GM19455 (cell line): ENCODE measurements around the gene TMEM45B.
"Not testable (repeated sequence)": the region's sequence is repeated elsewhere in the genome, so short reads cannot be mapped to it uniquely, and the experiment has no call there.

Experiments
- ATAC-seq: cut with Tn5 transposase; IDR thresholded peaks from one replicate; pipeline ENCODE4 v1.9.1; 2021; ENCODE audit not compliant: unreplicated experiment

The TMEM45B gene

GRCh38 chr11:129815596-129816461 is at the start of gene TMEM45B:
Gene TMEM45B, plus strand, starts transcription at chr11:129815848. Its CDS starts 36,635 bp downstream, at chr11:129852483.
- no peak for ATAC-seq

DNA sequence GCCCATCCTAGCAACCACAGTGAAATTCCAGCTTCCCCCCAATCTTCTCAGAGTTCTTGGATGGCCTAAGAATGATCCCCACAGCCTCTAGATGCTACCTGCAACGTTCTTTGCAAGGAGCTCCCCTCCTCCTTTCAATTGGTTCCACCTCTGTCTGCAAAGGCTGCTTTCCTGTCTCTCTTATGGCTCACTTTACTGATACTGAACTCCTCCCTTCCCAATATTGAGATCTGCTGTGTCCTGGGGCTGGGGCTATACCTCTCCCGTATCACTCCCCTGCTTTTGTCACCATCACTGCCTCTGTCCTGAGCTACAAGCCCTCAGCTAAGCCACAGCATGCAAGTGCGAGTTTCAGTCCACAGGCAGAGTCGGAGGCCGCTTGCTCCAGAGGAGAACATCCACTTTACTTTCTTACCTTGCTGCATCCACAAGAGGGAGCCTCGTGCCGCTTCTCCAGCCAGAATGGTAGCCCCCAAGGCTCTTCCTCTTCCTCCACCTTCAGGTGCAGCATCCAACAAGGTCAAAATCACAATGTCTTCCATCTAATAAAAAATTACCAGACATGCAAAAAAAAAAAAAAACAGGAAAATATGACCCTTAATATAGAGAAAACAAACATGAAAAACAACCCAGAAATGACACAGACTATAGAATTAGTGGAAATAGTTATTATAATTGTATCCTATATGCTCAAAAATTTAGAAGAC is 48.6 kb upstream of the TMEM45B start:
- ATAC-seq, result no peak

GRCh38 chr11:129767827-129768226 is 47.8 kb upstream of the TMEM45B start:
- no peak for ATAC-seq

DNA sequence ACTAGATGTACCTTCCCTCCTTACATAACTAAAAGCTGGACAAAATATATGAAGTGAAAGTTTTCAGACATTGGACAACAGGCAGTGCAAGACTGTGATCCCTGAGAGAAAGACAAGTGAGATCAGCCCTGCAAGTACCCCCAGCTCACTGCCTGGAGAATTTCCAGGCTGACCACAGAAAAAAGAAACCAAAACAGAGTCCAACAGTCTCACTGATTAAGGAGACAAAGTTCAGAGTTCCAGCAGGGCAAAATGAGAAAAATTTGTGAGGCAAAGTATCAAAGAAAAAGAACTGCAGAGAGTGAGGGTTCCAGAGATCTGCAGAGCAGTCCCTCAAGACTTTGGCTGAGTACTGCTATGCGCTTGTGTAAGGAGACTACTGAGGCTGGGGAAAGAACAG is 47.3 kb upstream of the TMEM45B start:
- ATAC-seq, result no peak

GRCh38 chr11:129769059-129769458 is 46.6 kb upstream of the TMEM45B start:
- ATAC-seq, result no peak

- no peak for ATAC-seq
Observed at GRCh38 chr11:129770993-129771392, 44.7 kb upstream of the TMEM45B start.

GRCh38 chr11:129771456-129771855 is 44.2 kb upstream of the TMEM45B start:
- ATAC-seq, result not testable (repeated sequence)

DNA sequence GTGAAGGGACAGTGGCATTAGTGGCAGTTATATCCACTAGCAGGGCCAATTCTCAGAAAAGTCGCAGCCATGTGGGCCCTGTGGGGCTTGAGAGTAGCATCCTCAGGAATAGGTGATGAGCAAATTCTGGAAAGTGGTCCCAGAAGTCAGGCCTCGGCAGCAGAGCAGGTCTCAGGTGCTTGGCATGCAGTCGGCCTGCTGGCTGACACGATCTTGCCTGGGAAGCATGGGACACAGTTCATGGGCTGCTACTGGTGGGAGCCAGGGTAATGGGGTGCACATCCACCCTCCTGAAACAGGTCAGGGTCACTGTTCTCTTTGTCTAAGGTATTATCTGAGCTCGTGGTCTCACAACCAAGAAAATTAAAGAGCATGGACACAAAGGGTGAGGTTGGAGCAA is 36.8 kb upstream of the TMEM45B start:
- no peak for ATAC-seq

GRCh38 chr11:129779342-129779741 is 36.3 kb upstream of the TMEM45B start:
- no peak for ATAC-seq

DNA sequence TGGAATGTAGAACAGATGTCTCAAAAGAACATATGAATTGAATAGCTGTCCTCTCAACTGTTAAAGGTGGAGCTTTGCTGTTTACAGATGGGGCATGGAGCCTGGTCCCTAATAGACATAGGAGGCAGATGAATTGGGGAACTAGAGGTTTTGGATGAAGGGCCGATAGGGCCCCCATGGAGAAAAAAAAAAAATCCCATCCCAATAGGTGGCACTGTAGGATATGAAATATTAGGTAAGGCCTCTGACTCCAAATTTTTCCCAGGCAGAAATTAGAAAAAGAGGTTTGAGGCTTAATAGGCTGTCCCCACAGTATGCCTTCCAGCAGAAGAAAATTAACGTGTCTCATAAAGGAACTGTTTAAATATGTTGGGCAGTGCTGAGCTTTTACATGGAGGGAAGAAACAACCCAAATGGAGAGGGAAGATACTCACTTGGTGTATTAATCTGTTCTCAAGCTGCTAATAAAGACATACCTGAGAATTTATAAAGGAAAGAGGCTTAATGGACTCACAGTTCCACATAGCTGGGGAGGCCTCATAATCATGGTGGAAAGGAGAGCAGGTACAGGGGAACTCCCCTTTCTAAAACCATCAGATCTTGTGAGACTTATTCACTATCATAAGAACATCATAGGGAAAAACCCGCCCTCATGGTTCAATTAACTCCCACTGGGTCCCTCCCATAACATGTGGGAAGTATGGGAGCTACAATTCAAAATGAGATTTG is 30.1 kb upstream of the TMEM45B start:
- no peak for ATAC-seq

DNA sequence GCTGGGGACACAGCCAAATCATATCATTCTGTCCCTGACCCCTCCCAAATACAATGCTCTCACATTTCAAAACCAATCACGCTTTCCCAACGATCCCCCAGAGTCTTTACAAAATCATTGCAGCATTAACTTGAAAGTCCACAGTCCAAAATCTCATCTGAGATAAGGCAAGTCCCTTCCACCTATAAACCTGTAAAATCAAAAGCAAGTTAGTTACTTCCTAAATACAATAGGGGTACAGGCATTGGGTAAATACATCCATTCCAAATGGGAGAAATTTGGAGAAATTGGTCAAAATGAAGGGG is 29.6 kb upstream of the TMEM45B start:
- not testable (repeated sequence) for ATAC-seq

DNA sequence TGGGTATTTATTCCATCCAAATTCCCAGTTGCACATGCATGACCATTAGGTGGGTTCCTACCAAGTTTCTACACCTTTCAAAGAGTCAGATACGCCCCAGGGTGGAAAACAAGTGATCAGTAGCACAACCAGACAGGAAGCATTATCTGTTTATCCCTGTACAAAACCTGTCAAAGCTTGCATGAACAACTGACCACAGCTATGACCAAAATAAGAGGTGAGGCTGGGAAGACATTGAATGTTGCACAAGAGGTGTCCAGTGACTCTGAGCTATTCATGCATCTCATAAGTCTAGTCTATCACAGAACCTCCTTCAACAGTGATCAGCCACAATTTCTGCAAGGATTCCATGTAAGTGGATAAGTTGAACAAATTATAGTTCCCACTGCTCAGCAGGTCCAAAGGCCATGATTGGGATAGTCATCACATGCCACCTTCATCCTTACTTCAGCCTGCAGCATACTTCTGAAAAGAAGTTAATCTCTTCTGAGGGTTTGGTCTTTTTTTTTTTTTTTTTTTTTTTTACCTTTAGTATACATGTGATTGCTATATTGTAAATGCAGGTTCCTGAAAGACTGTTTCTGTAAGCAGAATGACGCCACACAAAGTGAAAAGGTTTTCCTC is 28.0 kb upstream of the TMEM45B start:
- ATAC-seq, result no peak

- no peak for ATAC-seq
Observed at GRCh38 chr11:129788278-129788677, 27.4 kb upstream of the TMEM45B start.

DNA sequence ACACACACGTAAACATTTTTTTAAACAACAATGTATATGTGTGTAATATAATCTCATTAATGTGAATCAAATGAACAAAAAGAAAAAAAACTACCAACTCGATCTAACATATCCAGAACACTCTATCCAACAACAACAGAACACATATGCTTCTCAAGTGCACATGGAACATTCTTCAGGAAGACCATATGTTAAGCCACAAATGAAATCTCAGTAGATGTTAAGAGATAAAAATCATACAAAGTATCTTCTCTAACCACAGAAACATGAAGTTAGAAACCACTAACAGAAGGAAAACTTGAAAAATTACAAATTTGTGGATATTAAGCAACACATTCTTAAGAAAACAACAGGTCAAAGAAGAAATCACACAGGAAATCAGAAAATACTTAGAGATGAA is 25.5 kb upstream of the TMEM45B start:
- no peak for ATAC-seq

DNA sequence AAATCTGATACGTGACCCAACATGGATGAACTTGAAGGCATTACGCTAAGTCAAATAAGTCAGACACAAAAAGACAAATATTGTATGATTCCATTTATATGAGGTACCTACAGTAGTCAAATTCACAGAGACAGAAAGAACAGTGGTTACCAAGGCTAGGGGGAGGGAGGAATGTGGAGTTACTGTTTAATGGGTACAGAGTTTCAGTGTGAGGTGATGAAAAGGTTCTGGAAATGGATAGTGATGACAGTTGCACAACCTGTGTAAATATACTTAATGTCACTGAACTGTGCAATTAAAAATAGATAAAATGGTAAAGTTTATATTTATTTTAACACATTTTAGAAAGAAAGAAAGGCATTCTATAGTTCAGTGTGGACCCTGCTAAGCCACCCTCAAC is 24.1 kb upstream of the TMEM45B start:
- ATAC-seq, result no peak

GRCh38 chr11:129792663-129793062 is 23.0 kb upstream of the TMEM45B start:
- no peak for ATAC-seq

DNA sequence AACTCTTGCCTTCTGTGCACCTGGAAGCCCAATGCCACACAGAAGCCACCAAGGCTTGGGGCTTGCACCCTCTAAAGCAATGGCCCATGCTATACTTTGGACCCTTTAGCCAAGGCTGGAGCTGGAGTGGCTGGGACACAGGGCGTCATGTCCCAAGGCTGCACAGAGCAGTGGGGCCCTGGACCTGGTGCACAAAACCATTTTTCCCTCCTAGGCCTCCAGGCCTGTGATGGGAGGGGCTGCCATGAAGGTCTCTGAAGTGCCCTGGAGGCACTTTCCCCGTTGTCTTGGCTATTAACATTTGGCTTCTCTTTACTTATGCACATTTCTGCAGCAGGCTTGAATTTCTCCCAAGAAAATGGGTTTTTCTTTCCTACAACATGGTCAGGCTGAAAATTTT is 20.6 kb upstream of the TMEM45B start:
- no peak for ATAC-seq

GRCh38 chr11:129798212-129798611 is 17.4 kb upstream of the TMEM45B start:
- ATAC-seq, result no peak

DNA sequence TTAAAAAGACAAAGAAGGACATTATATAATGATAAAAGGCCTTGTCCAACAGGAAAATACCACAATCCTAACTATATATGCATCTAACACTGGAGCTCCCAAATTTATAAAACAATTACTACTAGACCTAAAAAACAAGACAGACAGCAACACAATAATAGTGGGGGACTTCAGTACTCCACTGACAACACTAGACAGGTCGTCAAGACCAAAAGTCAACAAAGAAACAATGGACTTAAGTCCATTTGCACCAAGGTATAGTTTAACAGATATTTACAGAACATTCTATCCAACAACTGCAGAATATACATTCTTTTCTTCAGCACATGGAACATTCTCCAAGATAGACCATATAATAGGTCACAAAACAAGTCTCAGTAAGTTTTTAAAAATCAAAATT is 15.5 kb upstream of the TMEM45B start:
- ATAC-seq, result not testable (repeated sequence)

DNA sequence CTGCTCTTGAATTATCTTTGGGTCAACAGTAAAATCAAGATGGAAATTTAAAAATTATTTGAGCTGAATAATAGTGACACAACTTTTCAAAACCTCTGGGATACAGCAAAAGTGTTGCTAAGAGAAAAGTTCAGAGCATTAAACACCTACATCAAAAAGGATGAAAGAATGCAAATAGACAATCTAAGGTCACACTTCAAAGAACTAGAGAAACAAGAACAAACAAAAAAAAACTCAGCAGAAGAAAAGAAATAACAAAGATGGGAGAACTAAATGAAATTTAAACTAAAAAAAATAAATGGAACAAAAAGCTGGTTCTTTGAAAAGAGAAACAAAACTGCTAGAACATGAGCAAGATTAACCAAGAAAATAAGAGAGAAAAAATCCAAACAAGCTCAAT is 15.0 kb upstream of the TMEM45B start:
- no peak for ATAC-seq

GRCh38 chr11:129803533-129803932 is 12.1 kb upstream of the TMEM45B start:
- no peak for ATAC-seq
